Neural progenitor cell (in vitro differentiated cells): ENCODE measurements around the gene KDM6B.

Experiments used
- EZH2 ChIP-seq: fragments of 200-600 bp; sonication (generic); IDR thresholded peaks from 2 replicates; pipeline ENCODE4 v1.6.1; 2017; ENCODE audit warnings: antibody characterized with exemption, mild to moderate bottlenecking, moderate library complexity
- EZH2phosphoT487 ChIP-seq: fragments of 200-600 bp; sonication (generic); IDR thresholded peaks from 2 replicates; pipeline ENCODE4 v1.6.1; 2017; ENCODE audit warnings: antibody characterized with exemption
- TF ChIP-seq, protein P1 (sequence below): fragments of 200-600 bp; sonication (generic); IDR thresholded peaks from 2 replicates; pipeline ENCODE4 v1.5.1; 2017; ENCODE audit warnings: antibody characterized with exemption, mild to moderate bottlenecking

DNA sequence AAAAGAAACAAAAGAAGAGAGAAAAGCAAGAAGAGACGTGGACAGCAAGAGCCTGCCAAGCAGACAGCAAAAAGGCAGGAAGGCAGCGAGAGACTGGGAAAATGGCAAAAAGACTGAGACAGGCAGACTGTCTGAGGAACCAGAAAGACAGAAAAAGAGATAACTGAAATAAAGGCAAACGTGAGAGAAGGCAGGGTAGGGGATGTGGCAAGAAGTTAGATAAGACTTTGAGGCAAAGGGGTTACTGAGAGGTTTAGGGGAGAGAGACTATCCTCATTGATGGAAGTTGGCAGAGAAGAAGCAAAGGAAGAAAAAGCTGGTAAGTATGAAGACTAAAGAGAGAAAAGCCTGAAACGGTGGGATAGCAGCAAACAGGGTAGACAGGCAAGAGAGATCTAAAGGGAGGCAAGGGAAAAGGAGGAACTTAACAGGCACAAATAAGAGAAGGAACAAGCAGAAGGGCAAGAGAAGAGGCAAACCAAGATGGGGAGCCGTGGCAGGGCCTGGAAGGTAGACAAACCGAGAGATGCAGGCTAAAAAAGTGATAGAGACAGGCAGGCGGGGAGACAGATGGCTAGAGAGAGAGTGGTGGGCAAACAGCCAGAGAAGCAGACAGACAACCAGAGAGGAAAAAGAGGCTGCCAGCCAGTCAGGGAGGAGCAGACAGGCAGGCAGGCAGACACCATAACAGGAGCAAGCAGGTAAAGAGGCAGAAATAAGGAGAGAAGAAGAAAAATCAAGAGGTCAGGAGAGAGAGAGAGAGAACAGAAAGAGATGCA, 47.4 kb downstream of the KDM6B start:
- TF ChIP-seq, protein P1, sequence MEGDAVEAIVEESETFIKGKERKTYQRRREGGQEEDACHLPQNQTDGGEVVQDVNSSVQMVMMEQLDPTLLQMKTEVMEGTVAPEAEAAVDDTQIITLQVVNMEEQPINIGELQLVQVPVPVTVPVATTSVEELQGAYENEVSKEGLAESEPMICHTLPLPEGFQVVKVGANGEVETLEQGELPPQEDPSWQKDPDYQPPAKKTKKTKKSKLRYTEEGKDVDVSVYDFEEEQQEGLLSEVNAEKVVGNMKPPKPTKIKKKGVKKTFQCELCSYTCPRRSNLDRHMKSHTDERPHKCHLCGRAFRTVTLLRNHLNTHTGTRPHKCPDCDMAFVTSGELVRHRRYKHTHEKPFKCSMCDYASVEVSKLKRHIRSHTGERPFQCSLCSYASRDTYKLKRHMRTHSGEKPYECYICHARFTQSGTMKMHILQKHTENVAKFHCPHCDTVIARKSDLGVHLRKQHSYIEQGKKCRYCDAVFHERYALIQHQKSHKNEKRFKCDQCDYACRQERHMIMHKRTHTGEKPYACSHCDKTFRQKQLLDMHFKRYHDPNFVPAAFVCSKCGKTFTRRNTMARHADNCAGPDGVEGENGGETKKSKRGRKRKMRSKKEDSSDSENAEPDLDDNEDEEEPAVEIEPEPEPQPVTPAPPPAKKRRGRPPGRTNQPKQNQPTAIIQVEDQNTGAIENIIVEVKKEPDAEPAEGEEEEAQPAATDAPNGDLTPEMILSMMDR, result no peak
- TF ChIP-seq EZH2 (no peak), EZH2phosphoT487 (no peak)
